IPS DF 6.9 (cell line): ENCODE data around the gene PABPN1L.
"Not testable (repeated sequence)": the region's sequence is repeated elsewhere in the genome, so short reads cannot be mapped to it uniquely, and the experiment has no call there.

ENCODE experiments used
- DNase-seq: peaks from one replicate; pipeline ENCODE4 v3.0.0-alpha.2; 2013; ENCODE audit warnings: low read depth, low spot score
- H3K27ac ChIP-seq: one replicate; pipeline ENCODE4 v1.5.1; 2013; ENCODE audit warnings: low read length, control low read depth
- H3K27me3 ChIP-seq: 2 replicates; pipeline ENCODE4 v1.6.1; 2013; ENCODE audit warnings: mild to moderate bottlenecking, low read length; ENCODE audit not compliant: control insufficient read depth, insufficient read depth
- H3K36me3 ChIP-seq: 2 replicates; pipeline ENCODE4 v1.6.1; 2013; ENCODE audit warnings: low read length; ENCODE audit not compliant: control insufficient read depth, insufficient read depth
- H3K4me1 ChIP-seq: 2 replicates; pipeline ENCODE4 v1.6.1; 2013; ENCODE audit warnings: low read length; ENCODE audit not compliant: control insufficient read depth, insufficient read depth
- H3K4me3 ChIP-seq: 2 replicates; pipeline ENCODE4 v1.5.1; 2013; ENCODE audit warnings: mild to moderate bottlenecking, low read length
- H3K9me3 ChIP-seq: 2 replicates; pipeline ENCODE4 v1.6.1; 2013; ENCODE audit warnings: low read length, inconsistent platforms; ENCODE audit not compliant: control insufficient read depth, insufficient read depth
- WGBS: extraction: QIAGEN DNeasy Blood & Tissue Kit; methylation state at CpG from one replicate; pipeline ENCODE4 v1.1.7; 2013; ENCODE audit warnings: mixed read lengths, missing lambda C conversion rate; ENCODE audit not compliant: insufficient read length, insufficient coverage; 5-methylcytosine and 5-hydroxymethylcytosine counted together

The PABPN1L gene

DNA sequence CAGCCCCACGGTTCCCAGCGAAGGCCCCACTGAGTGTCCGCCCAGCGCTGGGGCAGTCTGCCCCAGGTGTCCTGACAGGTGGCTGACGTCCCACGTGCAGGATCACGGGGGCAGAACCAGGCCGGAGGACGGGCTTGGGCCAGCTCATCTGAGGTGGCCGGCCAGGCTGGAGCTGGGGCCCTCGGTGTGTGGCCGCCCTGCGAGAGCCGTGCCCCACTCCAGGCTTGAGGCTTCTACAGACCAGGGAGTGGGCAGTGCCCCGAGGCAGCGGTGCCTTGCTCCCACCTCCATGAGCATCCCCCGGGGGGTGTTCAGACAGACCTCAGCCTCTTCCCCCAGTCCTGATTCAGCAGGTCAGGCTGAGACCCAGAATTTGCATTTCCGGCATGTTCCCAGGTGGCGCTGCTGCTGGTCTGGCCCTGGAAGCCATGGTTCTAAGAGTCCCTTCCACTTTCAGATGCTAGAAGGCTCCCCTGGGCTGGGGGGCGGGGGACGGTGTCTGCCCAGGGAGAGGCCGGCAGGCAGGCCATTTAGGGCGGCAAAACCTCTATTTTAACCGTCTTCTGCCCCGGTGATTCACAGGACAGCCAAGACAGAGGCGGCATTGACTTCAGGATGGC is 35.4 kb upstream of the PABPN1L start:
- WGBS, result no CpG with 5 or more reads among the region's 26 CpGs
- no peak overlapping the region for H3K4me3 ChIP-seq
- peaks cover 7% of the 10 kb centered on the region for H3K4me1 ChIP-seq
- H3K36me3 ChIP-seq, result no peaks in the 10 kb centered on the region
- H3K27ac ChIP-seq, result no peak overlapping the region
- no peak for DNase-seq
- H3K9me3 ChIP-seq, result no peaks in the 10 kb centered on the region
- no peaks in the 10 kb centered on the region for H3K27me3 ChIP-seq

DNA sequence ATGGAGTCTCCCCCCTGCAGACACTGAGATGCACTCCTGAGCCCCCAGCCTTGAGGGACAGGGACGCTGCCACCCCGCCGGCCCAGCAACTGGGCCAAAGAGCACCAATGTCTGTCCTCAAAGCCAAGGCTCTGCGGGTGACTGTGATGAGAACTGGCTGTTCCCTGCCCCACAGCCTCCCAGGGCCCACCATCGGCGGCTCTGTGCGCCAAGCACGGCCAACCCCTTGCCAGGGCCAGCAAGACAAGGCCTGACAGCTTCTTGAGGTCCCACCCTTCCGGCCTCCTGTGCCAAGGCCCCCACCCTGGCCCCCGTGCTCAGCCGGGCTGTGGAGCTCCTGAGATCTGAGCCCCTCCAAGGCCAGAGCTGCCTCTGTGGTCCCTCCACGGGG is 34.2 kb upstream of the PABPN1L start:
- Histone ChIP-seq H3K27ac (no peak overlapping the region), H3K4me1 (peaks cover 6% of the 10 kb centered on the region), H3K27me3 (no peaks in the 10 kb centered on the region), H3K36me3 (no peaks in the 10 kb centered on the region), H3K4me3 (no peak overlapping the region), H3K9me3 (no peaks in the 10 kb centered on the region)
- WGBS, result no CpG with 5 or more reads among the region's 12 CpGs
- no peak for DNase-seq

DNA sequence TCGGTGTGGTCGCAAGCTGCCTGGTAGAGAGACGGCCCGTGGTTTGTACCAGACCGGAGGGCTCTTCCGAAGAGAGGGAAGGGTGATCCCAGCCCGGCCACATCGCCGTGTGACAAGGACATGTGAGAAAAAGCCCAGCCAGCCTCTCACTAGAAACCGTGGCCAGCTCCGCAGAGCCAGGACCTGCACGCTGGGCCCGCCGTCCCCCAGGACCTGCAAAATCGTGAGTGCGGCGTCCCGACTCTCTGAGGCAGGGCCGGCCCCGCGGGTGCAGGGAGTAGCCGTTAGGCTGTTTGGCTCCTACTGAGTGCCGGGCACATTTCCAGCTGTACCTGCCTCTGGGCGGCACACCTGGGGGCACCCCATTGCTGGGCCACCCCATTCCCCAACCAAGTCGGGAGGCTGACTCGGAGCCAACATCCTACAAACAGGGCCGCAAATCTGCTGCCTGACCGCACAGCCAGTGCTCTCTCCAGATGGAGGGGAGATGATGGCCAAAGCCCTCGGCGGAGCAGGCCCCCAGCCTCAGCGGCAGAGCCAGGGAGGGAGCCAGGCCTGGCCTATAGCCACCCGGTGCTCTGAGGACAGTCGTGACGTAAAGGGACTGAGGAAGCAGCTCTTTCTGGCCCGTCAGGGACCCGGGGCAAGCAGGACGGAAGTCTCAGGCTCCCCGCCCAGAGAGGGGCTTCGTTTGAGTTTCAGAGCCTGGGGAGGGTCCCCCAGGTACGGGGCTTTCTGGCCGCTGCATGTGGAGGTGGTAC is 33.6 kb upstream of the PABPN1L start:
- Histone ChIP-seq H3K4me3 (no peak overlapping the region), H3K9me3 (no peaks in the 10 kb centered on the region), H3K27ac (no peak overlapping the region), H3K36me3 (no peaks in the 10 kb centered on the region), H3K27me3 (no peaks in the 10 kb centered on the region), H3K4me1 (peaks cover 2% of the 10 kb centered on the region)
- no peak for DNase-seq
- no CpG with 5 or more reads among the region's 41 CpGs for WGBS

DNA sequence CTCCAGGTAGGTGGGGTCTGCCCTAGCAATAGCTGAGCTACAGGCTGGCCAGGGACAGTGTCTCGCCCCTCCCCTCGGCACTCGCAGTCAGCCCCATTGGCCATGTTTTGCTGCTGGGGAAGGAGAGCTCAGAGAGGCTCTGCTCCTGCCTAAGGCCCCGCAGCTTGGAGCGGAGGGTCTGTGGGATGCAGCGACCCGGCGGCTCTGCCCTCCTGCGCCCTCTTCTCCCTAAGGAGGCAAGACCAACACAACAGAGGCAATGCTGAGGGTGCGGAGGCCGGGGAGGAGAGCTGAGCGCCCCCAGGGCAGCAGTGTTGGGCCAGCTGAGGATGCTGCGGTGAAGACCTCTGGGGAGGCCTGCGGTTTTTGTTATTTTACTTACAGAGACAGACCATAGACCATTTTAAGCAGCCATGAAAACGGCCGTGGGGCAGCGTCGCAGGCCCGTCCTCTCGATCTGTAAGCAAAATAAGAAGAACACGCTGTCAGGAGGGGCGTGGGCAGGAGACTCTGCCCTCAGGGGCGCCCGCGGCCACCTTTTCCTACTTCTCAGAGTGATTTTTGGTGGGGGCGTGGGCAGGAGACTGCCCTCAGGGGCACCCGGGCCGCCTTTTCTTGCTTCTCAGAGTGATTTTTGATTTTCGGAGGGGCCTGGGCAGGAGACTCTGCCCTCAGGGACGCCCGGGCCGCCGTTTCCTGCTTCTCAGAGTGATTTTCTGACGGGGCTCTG is 31.4 kb upstream of the PABPN1L start:
- Histone ChIP-seq H3K36me3 (no peaks in the 10 kb centered on the region), H3K27ac (no peak overlapping the region), H3K27me3 (no peaks in the 10 kb centered on the region), H3K4me1 (peaks cover 1% of the 10 kb centered on the region; the same call in 1 of the 2 replicates), H3K9me3 (no peaks in the 10 kb centered on the region), H3K4me3 (no peak overlapping the region)
- no peak for DNase-seq
- WGBS, result no CpG with 5 or more reads among the region's 34 CpGs

DNA sequence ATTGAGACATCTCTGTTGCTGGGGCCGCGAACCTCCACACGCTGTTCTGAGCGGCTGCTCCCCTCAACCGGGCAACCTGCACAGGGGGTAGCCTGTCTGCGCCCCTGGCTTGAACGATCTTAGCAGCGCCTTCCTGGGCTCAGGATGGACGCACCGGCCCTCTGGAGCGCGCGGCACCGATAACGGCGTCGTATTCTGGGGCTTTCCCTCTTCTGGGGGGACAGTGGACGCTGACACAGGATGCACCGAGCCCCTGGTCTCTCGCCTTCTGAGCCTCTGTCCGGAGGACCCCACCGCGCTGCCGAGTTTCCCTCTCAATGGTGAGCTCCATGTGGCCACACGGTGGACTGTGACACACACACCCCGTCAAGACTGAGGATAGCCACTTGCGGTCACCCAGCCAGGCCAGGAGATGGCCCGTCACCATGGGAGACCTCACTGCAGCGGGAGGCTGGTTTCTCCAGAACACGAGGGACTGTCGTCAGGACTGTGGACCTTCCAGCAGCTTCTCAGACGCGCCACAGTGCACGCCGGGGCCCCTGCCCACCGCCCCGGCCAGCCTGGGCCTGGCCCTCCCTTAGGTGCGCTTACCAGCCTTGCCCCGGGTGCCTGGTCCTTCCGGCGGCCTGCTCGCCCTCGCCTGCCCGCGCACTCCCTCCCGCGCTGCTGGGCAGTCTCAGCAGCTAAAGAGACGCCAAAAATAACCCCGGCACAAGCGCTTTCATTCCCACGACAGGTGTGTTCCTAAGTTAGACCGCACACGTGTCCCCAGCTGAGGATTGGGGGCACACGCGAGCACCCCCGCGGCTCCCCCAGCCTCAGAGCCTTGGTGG is 30.0 kb upstream of the PABPN1L start:
- Histone ChIP-seq H3K4me1 (no peaks in the 10 kb centered on the region), H3K27me3 (no peaks in the 10 kb centered on the region), H3K9me3 (no peaks in the 10 kb centered on the region), H3K4me3 (no peak overlapping the region), H3K36me3 (no peaks in the 10 kb centered on the region), H3K27ac (no peak overlapping the region)
- no CpG with 5 or more reads among the region's 57 CpGs for WGBS
- no peak for DNase-seq

DNA sequence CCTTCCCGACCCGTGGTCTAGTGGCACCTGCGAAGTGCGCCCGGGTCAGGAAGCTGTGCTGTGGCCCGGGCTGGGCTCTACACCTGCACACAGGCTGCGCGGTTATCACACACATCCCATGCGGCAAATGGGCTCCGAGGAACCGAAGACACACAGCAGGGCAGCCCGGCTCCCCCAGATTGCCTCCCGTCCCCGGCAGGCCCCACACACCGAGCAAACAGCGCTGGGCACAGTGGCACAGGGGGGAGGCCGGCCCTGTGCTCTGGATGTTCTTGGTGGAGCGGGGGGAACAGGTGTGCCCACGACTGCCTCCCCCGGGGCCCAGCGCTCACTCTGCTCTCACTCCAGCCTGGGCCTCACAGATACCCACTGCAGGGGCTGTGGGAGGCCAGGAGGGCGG is 28.9 kb upstream of the PABPN1L start:
- H3K27ac ChIP-seq, result no peak overlapping the region
- no peaks in the 10 kb centered on the region for H3K27me3 ChIP-seq
- H3K4me1 ChIP-seq, result no peaks in the 10 kb centered on the region
- DNase-seq, result no peak
- no peaks in the 10 kb centered on the region; the same call in 1 of the 2 replicates for H3K36me3 ChIP-seq
- no peak overlapping the region for H3K4me3 ChIP-seq
- H3K9me3 ChIP-seq, result no peaks in the 10 kb centered on the region
- WGBS, result no CpG with 5 or more reads among the region's 22 CpGs

DNA sequence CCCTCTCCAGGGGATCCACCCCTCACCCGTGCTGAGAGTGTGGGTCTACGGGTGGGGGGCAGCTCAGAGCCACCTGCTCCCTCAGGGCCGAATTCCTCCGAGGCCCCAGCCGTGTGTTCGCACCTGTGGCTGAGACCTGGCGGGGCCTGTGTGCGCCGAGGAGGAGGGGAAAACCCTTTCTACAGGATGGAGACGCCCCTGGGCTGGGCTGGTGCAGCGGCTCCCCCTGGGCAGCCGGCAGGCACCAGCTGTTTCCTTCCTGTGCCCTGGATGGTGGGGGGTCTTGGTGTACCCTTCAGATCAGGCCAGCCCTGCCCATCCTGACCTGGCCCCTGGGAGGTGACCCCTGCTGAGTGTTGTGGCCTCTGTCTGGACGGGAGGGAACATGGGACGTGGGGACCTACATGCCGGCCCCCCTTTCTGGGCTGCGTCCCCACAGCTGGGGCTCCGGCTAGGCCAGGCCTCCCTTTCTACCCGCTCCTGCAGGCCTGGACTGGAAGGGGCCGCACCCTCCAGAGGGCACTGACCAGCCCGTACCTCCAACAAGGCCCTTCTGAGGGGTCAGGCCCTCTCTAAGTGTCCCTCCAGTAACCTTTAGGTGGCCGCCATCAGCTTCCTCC is 28.3 kb upstream of the PABPN1L start:
- Histone ChIP-seq H3K27me3 (no peaks in the 10 kb centered on the region), H3K4me3 (no peak overlapping the region), H3K9me3 (no peaks in the 10 kb centered on the region), H3K36me3 (no peaks in the 10 kb centered on the region; the same call in 1 of the 2 replicates), H3K4me1 (no peaks in the 10 kb centered on the region), H3K27ac (no peak overlapping the region)
- no peak for DNase-seq
- WGBS, result no CpG with 5 or more reads among the region's 21 CpGs

DNA sequence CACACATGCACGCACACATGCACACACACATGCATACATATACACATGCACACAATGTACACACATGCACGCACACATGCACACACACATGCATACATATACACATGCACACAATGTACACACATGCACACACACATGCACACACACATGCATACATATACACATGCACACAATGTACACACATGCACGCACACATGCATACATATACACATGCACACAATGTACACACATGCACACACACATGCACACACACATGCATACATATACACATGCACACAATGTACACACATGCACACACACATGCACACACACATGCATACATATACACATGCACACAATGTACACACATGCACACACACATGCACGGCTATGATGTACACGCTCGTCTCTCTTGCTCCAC is 27.8 kb upstream of the PABPN1L start:
- H3K9me3 ChIP-seq, H3K36me3 ChIP-seq, H3K27me3 ChIP-seq, H3K4me1 ChIP-seq, H3K27ac ChIP-seq, DNase-seq, H3K4me3 ChIP-seq: not testable (repeated sequence)
- WGBS, result no CpG with 5 or more reads among the region's 6 CpGs

DNA sequence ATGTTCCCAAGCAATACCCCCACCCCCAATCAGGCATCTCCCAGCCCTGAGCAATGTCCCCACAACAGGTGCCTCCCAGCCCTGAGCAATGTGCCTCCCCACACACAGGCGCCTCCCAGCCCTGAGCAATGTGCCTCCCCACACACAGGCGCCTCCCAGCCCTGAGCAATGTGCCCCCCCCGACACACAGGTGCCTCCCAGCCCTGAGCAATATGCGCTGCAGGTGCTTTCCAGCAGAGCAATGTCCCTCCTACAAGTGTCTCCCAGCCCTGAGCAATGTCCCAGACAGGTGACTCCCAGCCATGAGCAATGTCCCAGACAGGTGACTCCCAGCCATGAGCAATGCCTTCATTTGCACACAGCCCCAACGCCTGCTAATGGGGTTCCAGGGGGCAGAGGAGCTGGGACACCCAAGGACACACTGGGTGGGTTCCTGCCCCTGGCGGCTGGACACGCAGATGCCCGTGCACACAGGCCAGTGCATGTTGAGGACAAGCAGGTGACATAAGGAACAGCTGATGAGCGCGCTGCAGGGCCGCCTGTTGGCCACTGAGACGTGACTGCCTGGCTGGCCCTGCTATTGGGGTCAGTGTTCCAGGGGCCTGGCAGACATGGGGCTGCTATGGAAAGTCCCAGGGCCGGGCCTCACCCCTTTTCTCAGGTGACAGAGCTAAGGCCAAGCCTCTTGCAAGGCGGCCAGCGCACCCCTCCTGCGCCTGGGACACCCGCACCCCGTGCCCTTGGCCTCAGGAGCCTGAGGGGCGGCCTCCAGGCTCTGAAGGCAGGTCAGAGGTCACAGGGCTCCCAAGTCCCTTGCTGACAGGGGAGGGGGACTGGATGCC is 26.9 kb upstream of the PABPN1L start:
- no peak for DNase-seq
- Histone ChIP-seq H3K4me1 (no peaks in the 10 kb centered on the region), H3K9me3 (no peaks in the 10 kb centered on the region), H3K27me3 (no peaks in the 10 kb centered on the region), H3K27ac (no peak overlapping the region), H3K36me3 (no peaks in the 10 kb centered on the region; the same call in 1 of the 2 replicates), H3K4me3 (no peak overlapping the region)
- WGBS, result no CpG with 5 or more reads among the region's 19 CpGs
